GM18519 (cell line): ENCODE data around the gene THSD8.
"Not testable (repeated sequence)": the region's sequence is repeated elsewhere in the genome, so short reads cannot be mapped to it uniquely, and the experiment has no call there.

ENCODE experiments used
- ATAC-seq: cut with Tn5 transposase; IDR thresholded peaks from one replicate; pipeline ENCODE4 v1.9.1; 2021; ENCODE audit warnings: mild to moderate bottlenecking, moderate library complexity; ENCODE audit not compliant: unreplicated experiment, low FRiP score

The THSD8 gene

DNA sequence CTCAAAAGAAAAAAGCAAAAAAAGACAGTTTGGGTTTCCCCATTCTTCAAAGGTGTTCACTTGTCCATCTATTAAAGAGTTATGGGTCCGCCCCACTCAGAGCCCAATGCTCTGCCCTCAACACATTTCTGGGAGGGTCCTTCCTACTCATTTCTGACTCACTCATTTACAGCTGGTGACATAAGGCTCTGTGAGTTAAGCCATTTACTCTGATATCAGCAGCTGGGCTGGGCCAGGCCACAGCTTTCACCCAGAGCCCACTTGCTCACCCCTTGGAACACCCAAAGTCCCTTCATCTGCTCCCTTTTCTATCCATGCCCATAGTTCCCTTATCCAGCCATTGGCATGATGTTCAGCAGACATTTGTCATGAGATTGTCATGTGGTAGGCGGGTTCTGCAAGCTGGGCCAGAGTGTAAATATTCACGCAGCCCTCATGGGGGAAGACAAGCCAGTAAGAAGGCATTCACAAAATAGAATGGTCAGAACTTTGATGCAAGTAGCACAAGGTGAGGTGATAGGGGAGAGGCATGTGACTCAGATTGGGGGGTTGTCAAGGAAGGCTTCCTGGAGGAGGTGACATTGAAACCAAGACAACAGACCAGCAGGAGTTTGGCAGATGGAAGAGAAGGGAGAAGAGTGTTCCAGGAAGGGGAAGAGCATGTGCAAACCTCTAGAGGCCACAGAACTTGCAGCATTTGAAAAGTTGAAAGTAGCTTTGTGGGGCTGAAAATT, 42.3 kb downstream of the THSD8 start:
- no peak for ATAC-seq

DNA sequence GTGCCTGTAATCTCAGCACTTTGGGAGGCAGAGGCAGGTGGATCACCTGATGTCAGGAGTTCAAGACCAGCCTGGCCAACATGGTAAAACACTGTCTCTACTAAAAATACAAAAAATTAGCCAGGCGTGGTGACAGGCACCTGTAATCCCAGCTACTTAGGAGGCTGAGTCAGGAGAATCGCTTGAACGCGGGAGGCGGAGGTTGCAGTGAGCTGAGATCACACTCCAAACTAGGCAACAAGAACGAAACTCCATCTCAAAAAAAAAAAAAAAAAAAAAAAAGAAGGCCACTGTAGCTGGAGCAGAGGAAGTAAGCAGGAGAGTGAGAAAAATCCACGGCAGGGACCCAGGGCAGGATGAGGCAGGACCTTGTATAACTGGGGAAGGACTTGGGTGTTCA, 44.7 kb downstream of the THSD8 start:
- ATAC-seq = not testable (repeated sequence)

DNA sequence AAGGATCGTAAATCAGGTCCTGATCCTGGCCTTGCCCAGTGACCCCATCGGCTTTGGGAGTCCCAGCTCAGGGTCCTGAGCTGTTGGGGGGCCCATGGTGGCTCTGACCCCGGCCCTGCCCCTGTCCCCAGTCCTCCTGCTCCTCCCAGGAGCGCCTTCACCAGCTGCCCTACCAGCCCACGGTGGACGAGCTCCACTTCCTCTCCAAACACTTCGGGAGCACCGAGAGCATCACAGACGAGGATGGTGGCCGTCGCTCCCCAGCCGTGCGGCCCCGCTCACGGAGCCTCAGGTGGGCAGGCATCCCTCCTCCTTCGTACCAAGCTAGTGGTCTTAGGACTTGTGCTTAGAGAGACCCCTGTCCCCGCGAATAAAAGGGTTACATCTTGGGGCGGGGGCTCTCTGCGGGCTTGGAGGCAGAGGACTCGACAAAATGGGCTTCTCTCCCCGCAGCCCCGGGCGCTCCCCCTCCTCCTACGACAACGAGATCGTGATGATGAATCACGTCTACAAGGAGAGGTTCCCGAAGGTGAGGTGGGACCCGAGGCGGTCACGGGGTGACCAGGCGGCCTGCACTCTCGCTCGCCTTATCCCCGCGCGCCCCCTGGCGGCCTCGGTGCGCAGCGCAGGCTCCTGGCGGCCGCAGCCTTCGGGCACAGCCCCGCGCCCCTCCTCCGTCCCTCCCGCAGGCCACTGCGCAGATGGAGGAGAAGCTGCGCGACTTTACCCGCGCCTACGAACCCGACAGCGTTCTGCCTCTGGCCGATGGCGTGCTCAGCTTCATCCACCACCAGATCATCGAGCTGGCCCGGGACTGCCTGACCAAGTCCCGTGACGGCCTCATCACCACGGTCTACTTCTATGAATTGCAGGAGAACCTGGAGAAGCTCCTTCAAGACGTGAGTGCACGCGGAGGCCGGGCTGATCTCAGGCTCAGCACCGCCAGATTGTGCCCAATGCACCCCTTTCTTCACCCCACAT, 45.6 kb downstream of the THSD8 start:
- no peak for ATAC-seq
